Activated naive CD8-positive, alpha-beta T cell treated with anti-CD3 and anti-CD28 coated beads, Interleukin-2, amount 50 U/mL, for 24 hours (primary cell): ENCODE results near the gene USP17L5.
"Not testable (repeated sequence)": the region's sequence is repeated elsewhere in the genome, so short reads cannot be mapped to it uniquely, and the experiment has no call there.

Source experiments
- ATAC-seq: fragments of 150-1000 bp; cut with Tn5 transposase; one replicate; pipeline ENCODE4 v1.10.0; 2021
- DNase-seq: peaks from one replicate; pipeline ENCODE4 v3.0.0; 2021
- H3K27ac Mint-ChIP-seq: one replicate; pipeline ENCODE4 v1.8.0; 2021; ENCODE audit warnings: mild to moderate bottlenecking, mixed read lengths
- H3K27me3 Mint-ChIP-seq: one replicate; pipeline ENCODE4 v1.8.0; 2021; ENCODE audit warnings: mixed read lengths
- H3K36me3 Mint-ChIP-seq: one replicate; pipeline ENCODE4 v1.8.0; 2021; ENCODE audit warnings: low read depth, mixed read lengths
- H3K4me1 Mint-ChIP-seq: one replicate; pipeline ENCODE4 v1.8.0; 2021; ENCODE audit warnings: mixed read lengths
- H3K4me3 Mint-ChIP-seq: one replicate; pipeline ENCODE4 v1.8.0; 2021; ENCODE audit warnings: mild to moderate bottlenecking, moderate library complexity, mixed read lengths
- H3K9me3 Mint-ChIP-seq: one replicate; pipeline ENCODE4 v1.8.0; 2021; ENCODE audit warnings: mixed read lengths

The USP17L5 gene, protein sequence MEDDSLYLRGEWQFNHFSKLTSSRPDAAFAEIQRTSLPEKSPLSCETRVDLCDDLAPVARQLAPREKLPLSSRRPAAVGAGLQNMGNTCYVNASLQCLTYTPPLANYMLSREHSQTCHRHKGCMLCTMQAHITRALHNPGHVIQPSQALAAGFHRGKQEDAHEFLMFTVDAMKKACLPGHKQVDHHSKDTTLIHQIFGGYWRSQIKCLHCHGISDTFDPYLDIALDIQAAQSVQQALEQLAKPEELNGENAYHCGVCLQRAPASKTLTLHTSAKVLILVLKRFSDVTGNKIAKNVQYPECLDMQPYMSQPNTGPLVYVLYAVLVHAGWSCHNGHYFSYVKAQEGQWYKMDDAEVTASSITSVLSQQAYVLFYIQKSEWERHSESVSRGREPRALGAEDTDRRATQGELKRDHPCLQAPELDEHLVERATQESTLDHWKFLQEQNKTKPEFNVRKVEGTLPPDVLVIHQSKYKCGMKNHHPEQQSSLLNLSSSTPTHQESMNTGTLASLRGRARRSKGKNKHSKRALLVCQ

DNA sequence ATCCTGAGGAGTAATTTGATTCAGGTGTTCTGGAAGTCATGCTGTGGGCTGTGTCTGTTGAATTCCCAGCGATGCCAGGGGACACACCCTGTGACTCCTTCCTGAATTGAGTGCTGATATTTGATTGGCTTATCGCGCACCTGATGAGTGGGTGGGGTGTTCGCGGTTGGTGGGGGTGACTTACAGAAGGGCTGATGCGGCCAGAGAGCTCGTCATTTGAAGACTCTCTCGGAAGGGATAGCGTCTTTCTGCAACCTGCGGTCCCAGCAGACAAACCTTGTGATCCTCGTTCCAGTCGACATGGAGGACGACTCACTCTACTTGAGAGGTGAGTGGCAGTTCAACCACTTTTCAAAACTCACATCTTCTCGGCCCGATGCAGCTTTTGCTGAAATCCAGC, at the start of gene USP17L5:
Gene USP17L5 (plus strand): TSS at position 301 of the 400 bp plus-strand sequence. CDS start 0 bp downstream, at position 301.
- not testable (repeated sequence) for H3K27me3 Mint-ChIP-seq, H3K4me1 Mint-ChIP-seq, DNase-seq, ATAC-seq, H3K36me3 Mint-ChIP-seq, H3K4me3 Mint-ChIP-seq, H3K9me3 Mint-ChIP-seq, H3K27ac Mint-ChIP-seq

DNA sequence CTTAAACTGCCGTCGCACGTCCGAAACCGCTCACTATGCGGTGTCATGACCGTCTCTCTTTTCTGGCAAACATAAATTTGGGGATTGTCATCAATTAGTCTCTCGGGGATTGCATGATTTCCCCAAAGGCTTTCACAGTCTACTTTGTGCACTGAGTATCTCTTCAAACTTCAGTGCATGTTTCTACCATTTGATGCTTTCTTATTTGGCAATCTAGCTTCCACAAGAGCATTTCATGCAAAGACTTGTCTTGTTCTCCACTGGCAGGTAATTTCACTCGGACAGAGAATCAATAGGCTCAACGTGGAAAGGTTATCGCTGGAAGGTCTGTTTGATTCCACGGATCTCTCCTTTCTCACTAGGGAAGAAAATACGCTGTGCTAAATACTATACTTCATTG, 15.0 kb upstream of the USP17L5 start:
- DNase-seq, H3K27ac Mint-ChIP-seq, H3K9me3 Mint-ChIP-seq, ATAC-seq, H3K4me3 Mint-ChIP-seq, H3K4me1 Mint-ChIP-seq, H3K27me3 Mint-ChIP-seq, H3K36me3 Mint-ChIP-seq: not testable (repeated sequence)

DNA sequence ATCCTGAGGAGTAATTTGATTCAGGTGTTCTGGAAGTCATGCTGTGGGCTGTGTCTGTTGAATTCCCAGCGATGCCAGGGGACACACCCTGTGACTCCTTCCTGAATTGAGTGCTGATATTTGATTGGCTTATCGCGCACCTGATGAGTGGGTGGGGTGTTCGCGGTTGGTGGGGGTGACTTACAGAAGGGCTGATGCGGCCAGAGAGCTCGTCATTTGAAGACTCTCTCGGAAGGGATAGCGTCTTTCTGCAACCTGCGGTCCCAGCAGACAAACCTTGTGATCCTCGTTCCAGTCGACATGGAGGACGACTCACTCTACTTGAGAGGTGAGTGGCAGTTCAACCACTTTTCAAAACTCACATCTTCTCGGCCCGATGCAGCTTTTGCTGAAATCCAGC, 14.3 kb upstream of the USP17L5 start, which contains the start of gene USP17L24:
Gene USP17L24 (plus strand): TSS at position 301 of the 400 bp plus-strand sequence. CDS start 0 bp downstream, at position 301.
- H3K4me3 Mint-ChIP-seq, H3K27me3 Mint-ChIP-seq, H3K9me3 Mint-ChIP-seq, H3K27ac Mint-ChIP-seq, H3K36me3 Mint-ChIP-seq, DNase-seq, H3K4me1 Mint-ChIP-seq, ATAC-seq: not testable (repeated sequence)

DNA sequence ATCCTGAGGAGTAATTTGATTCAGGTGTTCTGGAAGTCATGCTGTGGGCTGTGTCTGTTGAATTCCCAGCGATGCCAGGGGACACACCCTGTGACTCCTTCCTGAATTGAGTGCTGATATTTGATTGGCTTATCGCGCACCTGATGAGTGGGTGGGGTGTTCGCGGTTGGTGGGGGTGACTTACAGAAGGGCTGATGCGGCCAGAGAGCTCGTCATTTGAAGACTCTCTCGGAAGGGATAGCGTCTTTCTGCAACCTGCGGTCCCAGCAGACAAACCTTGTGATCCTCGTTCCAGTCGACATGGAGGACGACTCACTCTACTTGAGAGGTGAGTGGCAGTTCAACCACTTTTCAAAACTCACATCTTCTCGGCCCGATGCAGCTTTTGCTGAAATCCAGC, 9.6 kb upstream of the USP17L5 start, which contains the start of gene USP17L25:
Gene USP17L25 (plus strand): TSS at position 301 of the 400 bp plus-strand sequence. CDS start 0 bp downstream, at position 301.
- H3K36me3 Mint-ChIP-seq, ATAC-seq, H3K27ac Mint-ChIP-seq, H3K4me1 Mint-ChIP-seq, H3K4me3 Mint-ChIP-seq, H3K9me3 Mint-ChIP-seq, H3K27me3 Mint-ChIP-seq, DNase-seq: not testable (repeated sequence)

DNA sequence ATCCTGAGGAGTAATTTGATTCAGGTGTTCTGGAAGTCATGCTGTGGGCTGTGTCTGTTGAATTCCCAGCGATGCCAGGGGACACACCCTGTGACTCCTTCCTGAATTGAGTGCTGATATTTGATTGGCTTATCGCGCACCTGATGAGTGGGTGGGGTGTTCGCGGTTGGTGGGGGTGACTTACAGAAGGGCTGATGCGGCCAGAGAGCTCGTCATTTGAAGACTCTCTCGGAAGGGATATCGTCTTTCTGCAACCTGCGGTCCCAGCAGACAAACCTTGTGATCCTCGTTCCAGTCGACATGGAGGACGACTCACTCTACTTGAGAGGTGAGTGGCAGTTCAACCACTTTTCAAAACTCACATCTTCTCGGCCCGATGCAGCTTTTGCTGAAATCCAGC, 4.8 kb upstream of the USP17L5 start, which contains the start of gene USP17L26:
Gene USP17L26 (plus strand): TSS at position 301 of the 400 bp plus-strand sequence. CDS start 0 bp downstream, at position 301.
- H3K9me3 Mint-ChIP-seq, ATAC-seq, H3K27me3 Mint-ChIP-seq, H3K27ac Mint-ChIP-seq, H3K36me3 Mint-ChIP-seq, DNase-seq, H3K4me1 Mint-ChIP-seq, H3K4me3 Mint-ChIP-seq: not testable (repeated sequence)

DNA sequence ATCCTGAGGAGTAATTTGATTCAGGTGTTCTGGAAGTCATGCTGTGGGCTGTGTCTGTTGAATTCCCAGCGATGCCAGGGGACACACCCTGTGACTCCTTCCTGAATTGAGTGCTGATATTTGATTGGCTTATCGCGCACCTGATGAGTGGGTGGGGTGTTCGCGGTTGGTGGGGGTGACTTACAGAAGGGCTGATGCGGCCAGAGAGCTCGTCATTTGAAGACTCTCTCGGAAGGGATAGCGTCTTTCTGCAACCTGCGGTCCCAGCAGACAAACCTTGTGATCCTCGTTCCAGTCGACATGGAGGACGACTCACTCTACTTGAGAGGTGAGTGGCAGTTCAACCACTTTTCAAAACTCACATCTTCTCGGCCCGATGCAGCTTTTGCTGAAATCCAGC, 4.6 kb downstream of the USP17L5 start, which contains the start of gene USP17L27:
Gene USP17L27 (plus strand): TSS at position 301 of the 400 bp plus-strand sequence. CDS start 0 bp downstream, at position 301.
- not testable (repeated sequence) for H3K4me3 Mint-ChIP-seq, DNase-seq, H3K9me3 Mint-ChIP-seq, H3K27me3 Mint-ChIP-seq, H3K4me1 Mint-ChIP-seq, ATAC-seq, H3K27ac Mint-ChIP-seq, H3K36me3 Mint-ChIP-seq

DNA sequence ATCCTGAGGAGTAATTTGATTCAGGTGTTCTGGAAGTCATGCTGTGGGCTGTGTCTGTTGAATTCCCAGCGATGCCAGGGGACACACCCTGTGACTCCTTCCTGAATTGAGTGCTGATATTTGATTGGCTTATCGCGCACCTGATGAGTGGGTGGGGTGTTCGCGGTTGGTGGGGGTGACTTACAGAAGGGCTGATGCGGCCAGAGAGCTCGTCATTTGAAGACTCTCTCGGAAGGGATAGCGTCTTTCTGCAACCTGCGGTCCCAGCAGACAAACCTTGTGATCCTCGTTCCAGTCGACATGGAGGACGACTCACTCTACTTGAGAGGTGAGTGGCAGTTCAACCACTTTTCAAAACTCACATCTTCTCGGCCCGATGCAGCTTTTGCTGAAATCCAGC, 9.4 kb downstream of the USP17L5 start, which contains the start of gene USP17L28:
Gene USP17L28 (plus strand): TSS at position 301 of the 400 bp plus-strand sequence. CDS start 0 bp downstream, at position 301.
- H3K4me1 Mint-ChIP-seq, H3K4me3 Mint-ChIP-seq, H3K27me3 Mint-ChIP-seq, H3K27ac Mint-ChIP-seq, DNase-seq, H3K9me3 Mint-ChIP-seq, H3K36me3 Mint-ChIP-seq, ATAC-seq: not testable (repeated sequence)

DNA sequence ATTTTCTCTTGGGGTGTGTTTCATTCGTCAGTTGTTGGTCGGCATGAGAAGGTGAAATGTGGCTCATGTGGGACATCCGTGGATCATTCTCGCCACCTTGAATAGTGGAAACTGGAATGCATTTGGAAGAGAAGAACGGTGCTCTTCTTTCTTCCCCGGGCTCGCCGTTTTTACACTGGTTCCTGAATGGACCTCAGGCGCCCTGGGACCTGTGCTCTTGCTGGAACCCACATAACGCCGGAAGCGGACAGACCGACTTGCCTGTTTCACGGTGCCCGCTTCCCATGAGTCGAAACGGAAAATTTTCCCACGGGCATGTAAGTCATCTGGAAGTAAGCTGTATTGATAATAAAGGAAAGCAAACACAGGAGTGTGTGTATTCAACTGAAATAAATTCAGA, 11.7 kb downstream of the USP17L5 start:
- not testable (repeated sequence) for ATAC-seq, H3K4me1 Mint-ChIP-seq, H3K9me3 Mint-ChIP-seq, DNase-seq, H3K27me3 Mint-ChIP-seq, H3K4me3 Mint-ChIP-seq, H3K27ac Mint-ChIP-seq, H3K36me3 Mint-ChIP-seq

DNA sequence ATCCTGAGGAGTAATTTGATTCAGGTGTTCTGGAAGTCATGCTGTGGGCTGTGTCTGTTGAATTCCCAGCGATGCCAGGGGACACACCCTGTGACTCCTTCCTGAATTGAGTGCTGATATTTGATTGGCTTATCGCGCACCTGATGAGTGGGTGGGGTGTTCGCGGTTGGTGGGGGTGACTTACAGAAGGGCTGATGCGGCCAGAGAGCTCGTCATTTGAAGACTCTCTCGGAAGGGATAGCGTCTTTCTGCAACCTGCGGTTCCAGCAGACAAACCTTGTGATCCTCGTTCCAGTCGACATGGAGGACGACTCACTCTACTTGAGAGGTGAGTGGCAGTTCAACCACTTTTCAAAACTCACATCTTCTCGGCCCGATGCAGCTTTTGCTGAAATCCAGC, 14.1 kb downstream of the USP17L5 start, which contains the start of gene USP17L29:
Gene USP17L29 (plus strand): TSS at position 301 of the 400 bp plus-strand sequence. CDS start 0 bp downstream, at position 301.
- not testable (repeated sequence) for DNase-seq, H3K36me3 Mint-ChIP-seq, H3K4me3 Mint-ChIP-seq, H3K27me3 Mint-ChIP-seq, ATAC-seq, H3K4me1 Mint-ChIP-seq, H3K9me3 Mint-ChIP-seq, H3K27ac Mint-ChIP-seq

DNA sequence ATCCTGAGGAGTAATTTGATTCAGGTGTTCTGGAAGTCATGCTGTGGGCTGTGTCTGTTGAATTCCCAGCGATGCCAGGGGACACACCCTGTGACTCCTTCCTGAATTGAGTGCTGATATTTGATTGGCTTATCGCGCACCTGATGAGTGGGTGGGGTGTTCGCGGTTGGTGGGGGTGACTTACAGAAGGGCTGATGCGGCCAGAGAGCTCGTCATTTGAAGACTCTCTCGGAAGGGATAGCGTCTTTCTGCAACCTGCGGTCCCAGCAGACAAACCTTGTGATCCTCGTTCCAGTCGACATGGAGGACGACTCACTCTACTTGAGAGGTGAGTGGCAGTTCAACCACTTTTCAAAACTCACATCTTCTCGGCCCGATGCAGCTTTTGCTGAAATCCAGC, 23.6 kb downstream of the USP17L5 start, which contains the start of gene USP17L30:
Gene USP17L30 (plus strand): TSS at position 301 of the 400 bp plus-strand sequence. CDS start 0 bp downstream, at position 301.
- not testable (repeated sequence) for H3K27me3 Mint-ChIP-seq, ATAC-seq, H3K9me3 Mint-ChIP-seq, H3K4me3 Mint-ChIP-seq, H3K4me1 Mint-ChIP-seq, H3K36me3 Mint-ChIP-seq, H3K27ac Mint-ChIP-seq, DNase-seq

DNA sequence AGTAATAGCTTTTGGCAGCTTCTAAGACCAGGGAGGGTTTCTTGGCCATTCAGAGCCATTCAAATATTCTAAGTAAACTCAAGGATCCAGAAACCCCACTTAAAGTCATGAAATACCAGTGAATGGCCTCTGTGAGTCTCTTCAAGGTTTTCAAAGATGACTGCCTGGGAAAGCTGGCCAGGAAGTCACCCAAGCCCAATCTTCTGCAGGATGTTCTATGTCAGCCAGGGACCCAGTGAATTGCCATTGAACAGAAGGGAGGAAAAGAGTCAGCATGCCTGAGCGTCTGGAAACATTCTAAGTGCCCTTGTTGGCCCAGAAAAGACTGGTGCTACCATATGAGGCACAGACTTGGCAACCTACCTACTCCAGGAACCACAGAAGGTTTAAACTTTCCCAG, 40.7 kb downstream of the USP17L5 start:
- H3K4me1 Mint-ChIP-seq, H3K36me3 Mint-ChIP-seq, H3K27me3 Mint-ChIP-seq, H3K27ac Mint-ChIP-seq, H3K4me3 Mint-ChIP-seq, H3K9me3 Mint-ChIP-seq, DNase-seq, ATAC-seq: not testable (repeated sequence)

DNA sequence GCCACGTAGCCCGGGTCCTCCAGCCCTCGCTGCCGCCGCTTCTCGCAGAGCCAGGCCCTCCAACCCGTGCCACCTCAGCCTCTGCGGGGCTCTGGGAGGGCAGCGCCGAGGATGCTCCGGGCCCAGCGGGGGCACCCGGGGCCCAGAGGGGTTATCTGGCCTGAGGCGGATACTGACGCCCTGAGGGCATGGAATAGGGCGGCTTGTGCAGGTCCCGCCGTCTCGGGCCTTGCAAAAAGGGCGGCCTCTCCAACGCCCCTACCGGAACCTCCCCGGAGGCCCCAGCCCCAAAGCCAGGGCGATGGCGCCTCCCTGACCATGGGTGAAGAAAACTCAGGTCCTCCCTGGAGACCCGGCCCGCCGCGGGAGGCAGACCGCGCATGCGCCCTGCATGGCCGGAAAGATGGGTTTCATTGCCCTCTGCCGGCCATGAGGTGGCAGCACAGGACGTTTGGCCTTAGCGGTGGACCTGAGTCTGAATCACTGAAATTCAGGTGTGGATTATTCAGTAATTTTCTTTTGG, 41.9 kb downstream of the USP17L5 start:
- not testable (repeated sequence) for H3K27me3 Mint-ChIP-seq, H3K9me3 Mint-ChIP-seq, H3K27ac Mint-ChIP-seq, H3K4me1 Mint-ChIP-seq, ATAC-seq, H3K36me3 Mint-ChIP-seq
- peak; percentile 59 for DNase-seq
- H3K4me3 Mint-ChIP-seq, result peak overlapping the region; percentile 8

DNA sequence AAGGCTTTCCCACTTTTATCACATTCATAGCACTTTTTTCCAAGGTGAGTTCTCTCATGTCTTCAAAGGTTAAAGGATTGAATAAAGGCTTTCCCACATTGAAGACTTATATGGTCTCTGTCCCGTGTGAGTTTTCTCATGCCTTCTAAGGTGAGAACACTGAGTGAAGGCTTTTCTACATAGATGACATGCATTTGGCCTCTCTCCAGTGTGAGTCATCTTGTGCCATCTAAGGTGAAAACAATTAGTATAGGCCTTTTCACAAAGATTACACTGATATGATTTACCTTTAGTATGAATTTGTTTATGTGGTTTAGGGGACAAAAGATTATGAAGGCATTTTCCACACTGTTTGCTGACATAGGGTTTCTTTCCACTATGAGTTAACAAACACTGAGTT, 44.9 kb downstream of the USP17L5 start:
- Mint-ChIP-seq H3K4me3 (no peak overlapping the region), H3K27me3 (no peaks in the 10 kb centered on the region), H3K36me3 (no peaks in the 10 kb centered on the region), H3K27ac (no peak overlapping the region), H3K4me1 (no peaks in the 10 kb centered on the region), H3K9me3 (no peaks in the 10 kb centered on the region)
- ATAC-seq (no peak), DNase-seq (no peak)

DNA sequence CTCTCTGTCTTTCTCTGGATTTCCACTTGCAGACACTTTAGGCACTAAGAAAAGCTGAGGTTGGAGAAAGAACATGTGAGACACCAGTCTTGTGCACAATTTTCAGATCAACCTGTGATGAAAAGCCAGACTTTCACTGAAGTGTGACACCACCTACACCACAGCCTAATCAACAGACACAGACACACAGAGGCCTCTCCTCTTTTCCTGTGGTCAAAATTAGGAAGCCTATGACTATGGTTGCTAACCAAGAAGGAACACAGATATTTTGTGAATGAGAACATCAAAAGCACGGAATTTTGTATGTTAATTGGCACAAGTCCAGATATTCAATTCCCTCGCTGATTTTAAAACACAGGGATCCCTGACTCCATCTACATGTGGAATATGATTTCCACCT, 49.8 kb downstream of the USP17L5 start:
- H3K27me3 Mint-ChIP-seq, H3K36me3 Mint-ChIP-seq, H3K27ac Mint-ChIP-seq, ATAC-seq, H3K9me3 Mint-ChIP-seq, H3K4me1 Mint-ChIP-seq, H3K4me3 Mint-ChIP-seq, DNase-seq: not testable (repeated sequence)
